Measurements from ENCODE around the gene PALLD. TPM values are rescaled to one million over a fixed set of nuclear protein-coding genes. Genes with fewer than 3 reads are reported as not detected.

Gene PALLD
- total RNA-seq, 1 experiment from 2014 or later = 166 TPM

DNA sequence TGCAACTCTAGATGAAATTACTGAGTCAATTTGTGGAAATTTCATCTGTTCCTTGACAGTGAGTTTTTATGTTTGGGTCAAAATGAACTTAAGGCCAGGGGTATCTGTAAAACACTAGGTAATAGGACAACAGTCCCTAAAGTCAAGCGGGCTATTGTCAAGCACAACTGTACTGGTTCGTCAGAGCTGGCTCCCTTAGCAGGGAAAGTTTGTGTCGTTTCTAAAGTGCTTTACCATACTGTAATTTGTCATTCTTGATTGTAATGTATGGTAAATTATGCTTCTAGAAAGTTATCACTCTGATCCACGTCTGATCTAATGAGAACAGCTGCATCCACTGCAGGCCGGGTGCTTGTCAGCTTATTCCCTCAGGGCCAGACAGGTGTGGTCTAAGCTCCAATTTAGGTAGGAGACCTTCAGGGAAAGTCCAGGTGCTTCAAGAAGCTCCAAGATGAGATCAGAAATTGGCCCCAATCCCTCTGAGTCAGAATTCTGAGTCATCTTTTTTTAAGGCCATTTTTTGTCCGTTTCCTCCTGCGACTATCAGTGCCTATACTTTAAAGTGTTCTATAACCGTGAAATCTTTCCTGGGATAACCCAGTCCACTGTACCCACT, 92.2 kb downstream of the PALLD start:
- Histone ChIP-seq H3K9ac (ENCODE audit: low read length) (peak overlapping the region; percentile 60), H3K4me1 (ENCODE audit: control insufficient read depth in 1 of 2, insufficient read depth in 2 of 2, low read length in 2 of 2) (peaks cover 61 to 80% of the 10 kb centered on the region in 2 experiments), H3K4me2 (ENCODE audit: low read length) (peak overlapping the region; percentile 75), H3K4me3 (replicated peaks in 1 of 2; ENCODE audit: low read depth in 1 of 2, low read length in 2 of 2) (peak overlapping the region in 1 of 2 experiments; percentile 29; a peak in 1 of 4 replicates), H3K27ac (ENCODE audit: low read depth, low read length) (peak overlapping the region; percentile 91), H4K20me1 (ENCODE audit: insufficient read depth) (no peaks in the 10 kb centered on the region), H2AFZ (ENCODE audit: low read depth, low read length, poor library complexity, severe bottlenecking) (no peak overlapping the region), H3K9me3 (ENCODE audit: control insufficient read depth in 1 of 2, insufficient read depth in 1 of 2, low read depth in 1 of 2, low read length in 2 of 2) (no peaks in the 10 kb centered on the region), H3K79me2 (ENCODE audit: insufficient read depth, low read length) (peaks cover 26% of the 10 kb centered on the region), H3K9me2 (ENCODE audit: insufficient read depth) (no peaks in the 10 kb centered on the region), H3K27me3 (ENCODE audit: insufficient read depth, low read length) (no peaks in the 10 kb centered on the region), H3K36me3 (ENCODE audit: control insufficient read depth in 1 of 2, insufficient read depth in 2 of 2, low read length in 2 of 2) (no peaks in the 10 kb centered on the region)
- RAD21 ChIA-PET (ENCODE audit: low non-redundant PET in 1 of 2, low total read pairs in 2 of 2, uncharacterized antibody in 2 of 2, unreplicated experiment in 2 of 2) = interaction anchor here in 1 of 2 experiments (1.4 kb wide), 1 partner anchor 122 kb away, joined by 3 read pairs; no protein-coding TSS in a partner anchor
- ATAC-seq (peak; percentile 61), DNase-seq (ENCODE audit: low read depth, low spot score) (peak; percentile 94)
- CTCF ChIA-PET = interaction anchor here (1.1 to 1.3 kb wide), 2 partner anchors 12 to 16 kb away, joined by 3 to 4 read pairs; no protein-coding TSS in a partner anchor
- intact Hi-C loops (cut with micrococcal nuclease) = loop anchor here (2.0 to 5.0 kb wide), 2 partner anchors 42 to 243 kb away; no protein-coding TSS in a partner anchor
- POLR2A ChIA-PET = interaction anchor here (0.7 to 2.1 kb wide), 7 partner anchors 9 to 62 kb away, joined by 3 to 6 read pairs (median 4); no protein-coding TSS in a partner anchor
- BruUV-seq (replicated peaks) = TSS peak; percentile 91
- peak; percentile 69; the same call in 1 of the 2 replicates for TF ChIP-seq POLR2AphosphoS5 (IDR thresholded peaks at IDR 0.05; ENCODE audit: low read depth, low read length)
- no peak for TF ChIP-seq CBX3 (IDR thresholded peaks at IDR 0.05; ENCODE audit: low read depth)
- TF ChIP-seq, protein P1, sequence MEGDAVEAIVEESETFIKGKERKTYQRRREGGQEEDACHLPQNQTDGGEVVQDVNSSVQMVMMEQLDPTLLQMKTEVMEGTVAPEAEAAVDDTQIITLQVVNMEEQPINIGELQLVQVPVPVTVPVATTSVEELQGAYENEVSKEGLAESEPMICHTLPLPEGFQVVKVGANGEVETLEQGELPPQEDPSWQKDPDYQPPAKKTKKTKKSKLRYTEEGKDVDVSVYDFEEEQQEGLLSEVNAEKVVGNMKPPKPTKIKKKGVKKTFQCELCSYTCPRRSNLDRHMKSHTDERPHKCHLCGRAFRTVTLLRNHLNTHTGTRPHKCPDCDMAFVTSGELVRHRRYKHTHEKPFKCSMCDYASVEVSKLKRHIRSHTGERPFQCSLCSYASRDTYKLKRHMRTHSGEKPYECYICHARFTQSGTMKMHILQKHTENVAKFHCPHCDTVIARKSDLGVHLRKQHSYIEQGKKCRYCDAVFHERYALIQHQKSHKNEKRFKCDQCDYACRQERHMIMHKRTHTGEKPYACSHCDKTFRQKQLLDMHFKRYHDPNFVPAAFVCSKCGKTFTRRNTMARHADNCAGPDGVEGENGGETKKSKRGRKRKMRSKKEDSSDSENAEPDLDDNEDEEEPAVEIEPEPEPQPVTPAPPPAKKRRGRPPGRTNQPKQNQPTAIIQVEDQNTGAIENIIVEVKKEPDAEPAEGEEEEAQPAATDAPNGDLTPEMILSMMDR (IDR thresholded peaks at IDR 0.05 in 2 of 3, conservative IDR thresholded peaks at IDR 0.05 in 1 of 3; ENCODE audit: borderline replicate concordance in 1 of 3, insufficient read depth in 1 of 3, low read depth in 2 of 3, low read length in 2 of 3) = no peak
- no peak for TF ChIP-seq POLR2A (IDR thresholded peaks at IDR 0.05; ENCODE audit: borderline replicate concordance, extremely low read depth, insufficient read depth, insufficient read length)
- peak; percentile 46 for TF ChIP-seq YY1 (IDR thresholded peaks at IDR 0.05; ENCODE audit: extremely low read depth, insufficient replicate concordance, low read depth, low read length)

DNA sequence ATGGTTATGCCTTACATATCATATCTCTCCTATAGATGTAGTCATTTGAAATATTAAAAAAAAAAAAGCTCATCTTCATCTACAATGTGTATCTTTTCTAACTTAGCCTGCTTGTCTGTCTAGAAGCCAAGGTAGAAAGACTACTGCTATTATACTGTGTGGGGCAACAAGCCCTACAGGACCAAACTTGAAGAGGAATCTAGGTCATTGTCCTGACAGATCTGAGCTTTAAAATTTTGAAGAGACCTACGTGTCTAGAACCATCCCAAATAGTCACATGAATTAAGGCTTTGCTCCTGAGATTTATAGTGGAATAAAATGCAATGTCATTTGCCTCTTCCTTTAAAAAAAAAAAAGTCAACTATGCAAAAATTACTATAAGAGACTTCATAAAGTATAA, 95.8 kb downstream of the PALLD start:
- no peak for DNase-seq (ENCODE audit: low read depth, low spot score)
- TF ChIP-seq ZNF274 (IDR thresholded peaks at IDR 0.05; ENCODE audit: low read depth, low read length) = no peak
- TF ChIP-seq, protein P2, sequence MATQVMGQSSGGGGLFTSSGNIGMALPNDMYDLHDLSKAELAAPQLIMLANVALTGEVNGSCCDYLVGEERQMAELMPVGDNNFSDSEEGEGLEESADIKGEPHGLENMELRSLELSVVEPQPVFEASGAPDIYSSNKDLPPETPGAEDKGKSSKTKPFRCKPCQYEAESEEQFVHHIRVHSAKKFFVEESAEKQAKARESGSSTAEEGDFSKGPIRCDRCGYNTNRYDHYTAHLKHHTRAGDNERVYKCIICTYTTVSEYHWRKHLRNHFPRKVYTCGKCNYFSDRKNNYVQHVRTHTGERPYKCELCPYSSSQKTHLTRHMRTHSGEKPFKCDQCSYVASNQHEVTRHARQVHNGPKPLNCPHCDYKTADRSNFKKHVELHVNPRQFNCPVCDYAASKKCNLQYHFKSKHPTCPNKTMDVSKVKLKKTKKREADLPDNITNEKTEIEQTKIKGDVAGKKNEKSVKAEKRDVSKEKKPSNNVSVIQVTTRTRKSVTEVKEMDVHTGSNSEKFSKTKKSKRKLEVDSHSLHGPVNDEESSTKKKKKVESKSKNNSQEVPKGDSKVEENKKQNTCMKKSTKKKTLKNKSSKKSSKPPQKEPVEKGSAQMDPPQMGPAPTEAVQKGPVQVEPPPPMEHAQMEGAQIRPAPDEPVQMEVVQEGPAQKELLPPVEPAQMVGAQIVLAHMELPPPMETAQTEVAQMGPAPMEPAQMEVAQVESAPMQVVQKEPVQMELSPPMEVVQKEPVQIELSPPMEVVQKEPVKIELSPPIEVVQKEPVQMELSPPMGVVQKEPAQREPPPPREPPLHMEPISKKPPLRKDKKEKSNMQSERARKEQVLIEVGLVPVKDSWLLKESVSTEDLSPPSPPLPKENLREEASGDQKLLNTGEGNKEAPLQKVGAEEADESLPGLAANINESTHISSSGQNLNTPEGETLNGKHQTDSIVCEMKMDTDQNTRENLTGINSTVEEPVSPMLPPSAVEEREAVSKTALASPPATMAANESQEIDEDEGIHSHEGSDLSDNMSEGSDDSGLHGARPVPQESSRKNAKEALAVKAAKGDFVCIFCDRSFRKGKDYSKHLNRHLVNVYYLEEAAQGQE (IDR thresholded peaks at IDR 0.05; ENCODE audit: low read depth) = no peak
- no peak for TF ChIP-seq EGR1 (IDR thresholded peaks at IDR 0.05; ENCODE audit: low read depth)
- no peak for TF ChIP-seq TCF7L2 (IDR thresholded peaks at IDR 0.05; ENCODE audit: borderline replicate concordance, extremely low read depth, insufficient read depth, insufficient read length)
- TF ChIP-seq, protein P3, sequence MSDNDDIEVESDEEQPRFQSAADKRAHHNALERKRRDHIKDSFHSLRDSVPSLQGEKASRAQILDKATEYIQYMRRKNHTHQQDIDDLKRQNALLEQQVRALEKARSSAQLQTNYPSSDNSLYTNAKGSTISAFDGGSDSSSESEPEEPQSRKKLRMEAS (IDR thresholded peaks at IDR 0.05) = no peak
- no peak for TF ChIP-seq SP1 (IDR thresholded peaks at IDR 0.05; ENCODE audit: low read depth)
- no peak for TF ChIP-seq RAD21 (IDR thresholded peaks at IDR 0.05; ENCODE audit: low read depth)
- no peak for TF ChIP-seq POLR2AphosphoS5 (IDR thresholded peaks at IDR 0.05; ENCODE audit: low read depth, low read length)
- TF ChIP-seq CEBPB (IDR thresholded peaks at IDR 0.05; ENCODE audit: low read depth) = no peak
- TF ChIP-seq SIN3A (IDR thresholded peaks at IDR 0.05; ENCODE audit: low read depth) = no peak

More for the DNA sequence above, 95.8 kb downstream of the PALLD start:
- BruUV-seq (replicated peaks) = no TSS peak
- intact Hi-C loops (cut with micrococcal nuclease) = no loop called here
- ChIA-PET POLR2A (interaction anchor here (1.0 to 1.1 kb wide), 2 partner anchors 8 to 12 kb away, joined by 3 to 4 read pairs; no protein-coding TSS in a partner anchor), CTCF (no interaction called here), RAD21 (ENCODE audit: low non-redundant PET in 1 of 2, low total read pairs in 2 of 2, uncharacterized antibody in 2 of 2, unreplicated experiment in 2 of 2) (no interaction called here)
- no peaks in the 10 kb centered on the region for H3K36me3 ChIP-seq (ENCODE audit: control insufficient read depth in 1 of 2, insufficient read depth in 2 of 2, low read length in 2 of 2)
- no peaks in the 10 kb centered on the region for H4K20me1 ChIP-seq (ENCODE audit: insufficient read depth)
- peaks cover 27 to 51% of the 10 kb centered on the region in 2 experiments for H3K4me1 ChIP-seq (ENCODE audit: control insufficient read depth in 1 of 2, insufficient read depth in 2 of 2, low read length in 2 of 2)
- H3K27me3 ChIP-seq (ENCODE audit: insufficient read depth, low read length) = no peaks in the 10 kb centered on the region
- H3K79me2 ChIP-seq (ENCODE audit: insufficient read depth, low read length) = peaks cover 11% of the 10 kb centered on the region; the same call in 1 of the 2 replicates
- H2AFZ ChIP-seq (ENCODE audit: low read depth, low read length, poor library complexity, severe bottlenecking) = no peak overlapping the region
- H3K9ac ChIP-seq (ENCODE audit: low read length) = no peak overlapping the region
- H3K9me3 ChIP-seq (ENCODE audit: control insufficient read depth in 1 of 2, insufficient read depth in 1 of 2, low read depth in 1 of 2, low read length in 2 of 2) = no peaks in the 10 kb centered on the region
- H3K4me3 ChIP-seq (replicated peaks in 1 of 2; ENCODE audit: low read depth in 1 of 2, low read length in 2 of 2) = no peak overlapping the region
- no peak for ATAC-seq
- no peak overlapping the region for H3K4me2 ChIP-seq (ENCODE audit: low read length)
- no peaks in the 10 kb centered on the region for H3K9me2 ChIP-seq (ENCODE audit: insufficient read depth)
- no peak overlapping the region for H3K27ac ChIP-seq (ENCODE audit: low read depth, low read length)
